ENCODE results near the gene EMC1. TPM values are rescaled to one million over a fixed set of nuclear protein-coding genes. Genes with fewer than 3 reads are reported as not detected.
A peak's percentile ranks its signal among the peaks of the same experiment; 100 is the strongest.

Gene EMC1
- polyA plus RNA-seq, 1 donor from 2014 or later = 75.3 TPM

DNA sequence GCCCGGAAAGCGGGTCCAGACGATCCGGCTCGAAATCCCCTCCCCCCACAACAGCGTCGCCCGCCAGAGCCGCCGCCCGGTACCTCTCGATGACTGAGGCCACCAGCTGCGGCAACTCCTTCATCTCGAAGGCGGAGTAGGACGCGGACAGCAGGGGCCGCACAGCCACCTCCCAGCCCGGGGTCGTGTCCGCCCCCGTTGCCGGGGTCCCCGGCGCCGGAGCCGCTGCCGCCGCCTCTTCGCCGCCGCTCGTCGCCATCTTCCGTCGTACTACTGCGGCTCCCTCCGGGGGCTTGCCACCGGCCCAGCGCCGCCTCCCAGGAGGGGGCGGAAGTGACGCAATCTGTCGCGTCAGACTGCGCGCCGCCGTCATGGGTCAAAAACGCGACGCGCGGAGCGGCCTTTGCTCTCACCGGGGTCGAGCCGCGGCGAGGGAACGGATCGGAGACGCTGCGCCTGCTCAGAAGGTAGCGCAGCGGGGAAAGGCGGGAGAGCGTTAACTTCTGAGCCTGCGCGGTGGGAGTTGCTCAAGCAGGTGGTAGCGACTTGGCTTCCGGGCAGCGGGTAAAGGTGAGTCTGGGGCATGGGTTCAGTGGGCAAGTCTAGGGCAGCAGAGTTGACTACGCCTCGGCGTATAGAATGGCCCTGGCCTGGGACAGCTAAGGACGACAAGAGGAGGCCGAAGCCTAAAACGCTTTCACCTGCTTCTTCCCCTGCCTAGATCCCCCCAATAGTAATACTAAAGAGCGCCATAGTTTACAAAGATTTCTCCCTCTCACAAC, 41.1 kb downstream of the EMC1 start, which contains the start of gene UBR4:
Gene UBR4 (minus strand): TSS at position 277 of the 782 bp plus-strand sequence. CDS start 18 bp downstream, at position 259.
- TF ChIP-seq, protein P1, sequence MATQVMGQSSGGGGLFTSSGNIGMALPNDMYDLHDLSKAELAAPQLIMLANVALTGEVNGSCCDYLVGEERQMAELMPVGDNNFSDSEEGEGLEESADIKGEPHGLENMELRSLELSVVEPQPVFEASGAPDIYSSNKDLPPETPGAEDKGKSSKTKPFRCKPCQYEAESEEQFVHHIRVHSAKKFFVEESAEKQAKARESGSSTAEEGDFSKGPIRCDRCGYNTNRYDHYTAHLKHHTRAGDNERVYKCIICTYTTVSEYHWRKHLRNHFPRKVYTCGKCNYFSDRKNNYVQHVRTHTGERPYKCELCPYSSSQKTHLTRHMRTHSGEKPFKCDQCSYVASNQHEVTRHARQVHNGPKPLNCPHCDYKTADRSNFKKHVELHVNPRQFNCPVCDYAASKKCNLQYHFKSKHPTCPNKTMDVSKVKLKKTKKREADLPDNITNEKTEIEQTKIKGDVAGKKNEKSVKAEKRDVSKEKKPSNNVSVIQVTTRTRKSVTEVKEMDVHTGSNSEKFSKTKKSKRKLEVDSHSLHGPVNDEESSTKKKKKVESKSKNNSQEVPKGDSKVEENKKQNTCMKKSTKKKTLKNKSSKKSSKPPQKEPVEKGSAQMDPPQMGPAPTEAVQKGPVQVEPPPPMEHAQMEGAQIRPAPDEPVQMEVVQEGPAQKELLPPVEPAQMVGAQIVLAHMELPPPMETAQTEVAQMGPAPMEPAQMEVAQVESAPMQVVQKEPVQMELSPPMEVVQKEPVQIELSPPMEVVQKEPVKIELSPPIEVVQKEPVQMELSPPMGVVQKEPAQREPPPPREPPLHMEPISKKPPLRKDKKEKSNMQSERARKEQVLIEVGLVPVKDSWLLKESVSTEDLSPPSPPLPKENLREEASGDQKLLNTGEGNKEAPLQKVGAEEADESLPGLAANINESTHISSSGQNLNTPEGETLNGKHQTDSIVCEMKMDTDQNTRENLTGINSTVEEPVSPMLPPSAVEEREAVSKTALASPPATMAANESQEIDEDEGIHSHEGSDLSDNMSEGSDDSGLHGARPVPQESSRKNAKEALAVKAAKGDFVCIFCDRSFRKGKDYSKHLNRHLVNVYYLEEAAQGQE (IDR thresholded peaks at IDR 0.05; ENCODE audit: borderline replicate concordance) = peak; percentile 91
- TF ChIP-seq SMC3 (conservative IDR thresholded peaks at IDR 0.05; ENCODE audit: poor library complexity) (peak; percentile 34), POLR2AphosphoS5 (IDR thresholded peaks at IDR 0.05) (peak; percentile 97), RAD21 (conservative IDR thresholded peaks at IDR 0.05) (peak; percentile 28), MXI1 (conservative IDR thresholded peaks at IDR 0.05; ENCODE audit: poor library complexity, severe bottlenecking) (peak; percentile 87), TAF1 (IDR thresholded peaks at IDR 0.05; ENCODE audit: low read depth) (peak; percentile 87), EP300 (conservative IDR thresholded peaks at IDR 0.05; ENCODE audit: poor library complexity, severe bottlenecking) (peak; percentile 86), EZH2 (IDR thresholded peaks at IDR 0.05; ENCODE audit: borderline replicate concordance, insufficient read depth, low read length, poor library complexity, severe bottlenecking) (no peak)
- TF ChIP-seq, protein P2, sequence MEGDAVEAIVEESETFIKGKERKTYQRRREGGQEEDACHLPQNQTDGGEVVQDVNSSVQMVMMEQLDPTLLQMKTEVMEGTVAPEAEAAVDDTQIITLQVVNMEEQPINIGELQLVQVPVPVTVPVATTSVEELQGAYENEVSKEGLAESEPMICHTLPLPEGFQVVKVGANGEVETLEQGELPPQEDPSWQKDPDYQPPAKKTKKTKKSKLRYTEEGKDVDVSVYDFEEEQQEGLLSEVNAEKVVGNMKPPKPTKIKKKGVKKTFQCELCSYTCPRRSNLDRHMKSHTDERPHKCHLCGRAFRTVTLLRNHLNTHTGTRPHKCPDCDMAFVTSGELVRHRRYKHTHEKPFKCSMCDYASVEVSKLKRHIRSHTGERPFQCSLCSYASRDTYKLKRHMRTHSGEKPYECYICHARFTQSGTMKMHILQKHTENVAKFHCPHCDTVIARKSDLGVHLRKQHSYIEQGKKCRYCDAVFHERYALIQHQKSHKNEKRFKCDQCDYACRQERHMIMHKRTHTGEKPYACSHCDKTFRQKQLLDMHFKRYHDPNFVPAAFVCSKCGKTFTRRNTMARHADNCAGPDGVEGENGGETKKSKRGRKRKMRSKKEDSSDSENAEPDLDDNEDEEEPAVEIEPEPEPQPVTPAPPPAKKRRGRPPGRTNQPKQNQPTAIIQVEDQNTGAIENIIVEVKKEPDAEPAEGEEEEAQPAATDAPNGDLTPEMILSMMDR (IDR thresholded peaks at IDR 0.05; ENCODE audit: poor library complexity, severe bottlenecking) = peak; percentile 25

DNA sequence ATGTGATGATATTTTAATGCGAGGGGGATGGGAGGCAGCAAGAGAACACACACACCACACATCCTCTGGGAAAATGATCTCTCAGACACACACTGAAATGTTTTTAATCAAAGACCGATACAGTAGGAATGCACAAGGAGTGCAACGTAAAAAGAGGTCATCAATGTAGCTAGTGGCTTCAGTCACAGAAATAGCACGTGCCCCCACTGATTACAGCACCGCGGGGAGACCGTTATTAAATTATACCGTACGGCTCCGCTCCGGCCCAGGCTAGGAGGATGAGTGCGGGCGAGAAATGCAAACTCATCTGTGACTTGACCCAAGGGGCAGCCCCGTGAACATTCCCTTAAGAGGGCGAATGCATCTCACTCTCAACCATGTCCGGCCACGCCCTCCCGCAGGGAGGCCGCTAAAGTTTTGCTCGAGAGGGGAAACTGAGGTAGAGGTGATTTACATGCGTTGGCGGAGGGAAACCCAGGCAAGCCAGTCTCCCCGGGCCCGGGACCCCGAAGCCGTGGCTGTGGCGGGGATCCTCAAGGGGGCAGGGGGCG, 41.8 kb downstream of the EMC1 start:
- Histone ChIP-seq H3K27me3 (ENCODE audit: insufficient read depth, low read depth, low read length) (no peaks in the 10 kb centered on the region), H3K27ac (ENCODE audit: low read length) (peak overlapping the region; percentile 87), H3K4me3 (ENCODE audit: low read length) (peak overlapping the region; percentile 89), H3K4me2 (ENCODE audit: low read length) (peak overlapping the region; percentile 71), H3K79me2 (replicated peaks; ENCODE audit: insufficient read depth, low read length) (peaks cover 84% of the 10 kb centered on the region), H3K36me3 (ENCODE audit: insufficient read depth, low read length) (no peaks in the 10 kb centered on the region), H2AFZ (ENCODE audit: low read depth, low read length) (peak overlapping the region; percentile 25), H4K20me1 (ENCODE audit: insufficient read depth) (no peaks in the 10 kb centered on the region), H3K9me2 (ENCODE audit: insufficient read depth, low read length) (no peaks in the 10 kb centered on the region), H3K9ac (ENCODE audit: low read length) (peak overlapping the region; percentile 90), H3F3A (ENCODE audit: insufficient read depth, low read length, poor library complexity, severe bottlenecking) (no peaks in the 10 kb centered on the region), H3K9me3 (ENCODE audit: low read length) (no peaks in the 10 kb centered on the region)
- TF ChIP-seq TAF1 (IDR thresholded peaks at IDR 0.05; ENCODE audit: low read depth) (peak; percentile 9), SMC3 (conservative IDR thresholded peaks at IDR 0.05; ENCODE audit: poor library complexity) (no peak)

More for the DNA sequence above, 41.1 kb downstream of the EMC1 start, which contains the start of gene UBR4:
- Histone ChIP-seq H3K79me2 (replicated peaks; ENCODE audit: insufficient read depth, low read length) (peaks cover 78% of the 10 kb centered on the region), H3K4me2 (ENCODE audit: low read length) (peak within 1 kb of the TSS; percentile 83), H4K20me1 (ENCODE audit: insufficient read depth) (no peaks in the 10 kb centered on the region), H3F3A (ENCODE audit: insufficient read depth, low read length, poor library complexity, severe bottlenecking) (no peaks in the 10 kb centered on the region), H3K9me2 (ENCODE audit: insufficient read depth, low read length) (no peaks in the 10 kb centered on the region), H3K36me3 (ENCODE audit: insufficient read depth, low read length) (no peaks in the 10 kb centered on the region), H3K9ac (ENCODE audit: low read length) (peak within 1 kb of the TSS; percentile 90), H3K27me3 (ENCODE audit: insufficient read depth, low read depth, low read length) (no peaks in the 10 kb centered on the region), H3K4me3 (ENCODE audit: low read length) (peak within 1 kb of the TSS; percentile 89), H3K27ac (ENCODE audit: low read length) (peak within 1 kb of the TSS; percentile 87), H3K9me3 (ENCODE audit: low read length) (no peaks in the 10 kb centered on the region), H2AFZ (ENCODE audit: low read depth, low read length) (peak within 1 kb of the TSS; percentile 70)

All from neural cell (in vitro differentiated cells).